K562 (cell line): ENCODE data around the gene MYMX. TPM values are rescaled to one million over a fixed set of nuclear protein-coding genes. Genes with fewer than 3 reads are reported as not detected.
A peak's percentile ranks its signal among the peaks of the same experiment; 100 is the strongest.

Experiments
- ADNP ChIP-seq: fragments of 200-800 bp; sonication (Bioruptor generic); IDR thresholded peaks from 2 replicates; pipeline ENCODE4 v1.6.1; 2016; ENCODE audit warnings: missing genetic modification characterization, missing compliant biosample characterization
- BRCA1 ChIP-seq, 2 experiments: fragments of 450-650 bp in 1 of 2; sonication (generic) in 1 of 2; formaldehyde crosslinking in 1 of 2; IDR thresholded peaks; 2 replicates each; pipeline versions ENCODE4 v1.5.0 to v1.6.1; 2017 to 2020; ENCODE audit warnings: mild to moderate bottlenecking in 1 of 2, missing genetic modification reagents in 1 of 2
- CBX8 ChIP-seq: fragments of 200-600 bp; sonication (generic); IDR thresholded peaks from 2 replicates; pipeline ENCODE4 v1.6.1; 2012; ENCODE audit warnings: borderline replicate concordance, mixed run types, low read depth, mild to moderate bottlenecking, moderate library complexity, mixed read lengths, low read length, control low read depth, inconsistent platforms; ENCODE audit not compliant: poor library complexity, severe bottlenecking; ENCODE audit errors: extremely low read depth
- CHD2 ChIP-seq: IDR thresholded peaks from 2 replicates; pipeline ENCODE4 v1.6.1; 2011; ENCODE audit warnings: low read depth, low read length
- FOXM1 ChIP-seq, 2 experiments: fragments of 450-650 bp in 1 of 2; sonication (generic) in 1 of 2; formaldehyde crosslinking in 1 of 2; IDR thresholded peaks; 2 replicates each; pipeline versions ENCODE4 v1.6.1 to v1.9.0; 2017 to 2022; ENCODE audit warnings: low read depth in 2 of 2, mild to moderate bottlenecking in 2 of 2, missing genetic modification reagents in 1 of 2, moderate library complexity in 1 of 2
- FUS ChIP-seq: fragments of 200-400 bp; formaldehyde crosslinking; optimal IDR thresholded peaks from 2 replicates; pipeline ENCODE3; 2017; ENCODE audit warnings: low read depth, low read length
- HDGF ChIP-seq: fragments of 450-650 bp; IDR thresholded peaks from 2 replicates; pipeline ENCODE4 v1.6.1; 2016
- IRF2 ChIP-seq: sonication (generic); formaldehyde crosslinking; IDR thresholded peaks from 2 replicates; pipeline ENCODE4 v1.8.1; 2022; ENCODE audit warnings: mild to moderate bottlenecking, missing genetic modification reagents
- MIER1 ChIP-seq: fragments of 450-650 bp; IDR thresholded peaks from 2 replicates; pipeline ENCODE4 v1.6.1; 2016; ENCODE audit warnings: antibody characterized with exemption, mild to moderate bottlenecking, low read depth
- MXI1 ChIP-seq: IDR thresholded peaks from 2 replicates; pipeline ENCODE4 v1.6.1; 2011; ENCODE audit warnings: low read depth, mild to moderate bottlenecking, improper control_type of control experiment, low read length
- PHTF2 ChIP-seq: fragments of 250-450 bp; sonication (Bioruptor Pico); IDR thresholded peaks from 2 replicates; pipeline ENCODE4 v1.5.0; 2021; ENCODE audit warnings: mild to moderate bottlenecking
- POU5F1 ChIP-seq: fragments of 150-350 bp; IDR thresholded peaks from 2 replicates; pipeline ENCODE4 v1.6.1; 2014; ENCODE audit warnings: borderline replicate concordance, low read length, low read depth, mild to moderate bottlenecking; ENCODE audit not compliant: partially characterized antibody
- RBM17 ChIP-seq: fragments of 200-400 bp; formaldehyde crosslinking; IDR thresholded peaks from 2 replicates; pipeline ENCODE4 v1.6.1; 2017; ENCODE audit warnings: low read depth, mild to moderate bottlenecking, low read length, borderline replicate concordance
- TRIM28 ChIP-seq: fragments of 450-650 bp; IDR thresholded peaks from 2 replicates; pipeline ENCODE4 v1.6.1; 2017
- ZKSCAN1 ChIP-seq: fragments of 150-350 bp; IDR thresholded peaks from 2 replicates; pipeline ENCODE4 v1.6.1; 2016; ENCODE audit warnings: low read depth, low read length
- ZNF232 ChIP-seq: sonication (generic); formaldehyde crosslinking; IDR thresholded peaks from 2 replicates; pipeline ENCODE4 v1.8.0; 2022; ENCODE audit warnings: mild to moderate bottlenecking, missing genetic modification reagents
- ZNF354B ChIP-seq: fragments of 250-450 bp; sonication (Bioruptor Pico); IDR thresholded peaks from 2 replicates; pipeline ENCODE4 v1.4.0; 2020
- ZNF431 ChIP-seq: sonication (generic); formaldehyde crosslinking; IDR thresholded peaks from 2 replicates; pipeline ENCODE4 v1.8.0; 2022; ENCODE audit warnings: mild to moderate bottlenecking, missing genetic modification reagents
- ZNF445 ChIP-seq: fragments of 250-450 bp; sonication (Bioruptor Pico); IDR thresholded peaks from 2 replicates; pipeline ENCODE4 v1.4.0; 2020; ENCODE audit warnings: low read depth, mild to moderate bottlenecking, moderate library complexity
- polyA plus RNA-seq, 8 experiments: library from polyadenylated mRNA; depleted of rRNA in 4 of 8; stranded (reverse) in 5 of 8; unstranded in 3 of 8; fragments of >200 nt; fragmentation: Nextera tagmentation in 2 of 8; fragmentation: Illumina TruSeq in 1 of 8; extraction: Ambion mirVana in 2 of 8; extraction: Trizol in 1 of 8; gene quantifications; 2 replicates each; pipeline versions ENCODE4 v1.2.1 to v1.2.3, GENCODE V29; 2011 to 2014; ENCODE audit warnings: inconsistent platforms in 1 of 8, missing spikeins in 1 of 8
- total RNA-seq, 7 experiments: library from RNA; depleted of rRNA in 6 of 7; stranded (reverse); fragments of >200 nt in 6 of 7; fragmentation: Illumina TruSeq in 2 of 7; extraction: Trizol in 2 of 7; gene quantifications; 2 replicates each; pipeline versions ENCODE4 v1.2.1 to v1.2.3, GENCODE V29; 2011 to 2021; ENCODE audit warnings: low replicate concordance in 1 of 7
- TF ChIP-seq, protein P1 (sequence below): fragments of 200-400 bp; formaldehyde crosslinking; IDR thresholded peaks from 2 replicates; pipeline ENCODE4 v1.6.1; 2017; ENCODE audit warnings: mild to moderate bottlenecking, low read depth, low read length, moderate library complexity
- TF ChIP-seq, protein P2 (sequence below), 2 experiments: IDR thresholded peaks; 2 replicates each; pipeline ENCODE4 v1.6.1; 2011; ENCODE audit warnings: borderline replicate concordance in 1 of 2, control low read depth in 1 of 2, low read depth in 1 of 2, low read length in 1 of 2, mild to moderate bottlenecking in 1 of 2, mixed read lengths in 1 of 2, moderate library complexity in 1 of 2; ENCODE audit not compliant: insufficient read depth in 1 of 2, insufficient read length in 1 of 2, poor library complexity in 1 of 2, severe bottlenecking in 1 of 2; ENCODE audit errors: extremely low read depth in 1 of 2
- TF ChIP-seq, protein P3 (sequence below): fragments of 250-450 bp; sonication (Bioruptor Pico); IDR thresholded peaks from 2 replicates; pipeline ENCODE4 v1.8.0; 2021; ENCODE audit warnings: moderate library complexity, mild to moderate bottlenecking, inconsistent platforms
- TF ChIP-seq, protein P4 (sequence below): fragments of 450-650 bp; formaldehyde crosslinking; IDR thresholded peaks from 2 replicates; pipeline ENCODE4 v1.4.0; 2020; ENCODE audit warnings: mild to moderate bottlenecking, moderate library complexity

The MYMX gene
- total and polyA plus RNA-seq, 9 of the 15 experiments (the other 6 are each of a cell fraction or from before 2014, with no cell fraction given) = 0.12 TPM; not detected in 8

DNA sequence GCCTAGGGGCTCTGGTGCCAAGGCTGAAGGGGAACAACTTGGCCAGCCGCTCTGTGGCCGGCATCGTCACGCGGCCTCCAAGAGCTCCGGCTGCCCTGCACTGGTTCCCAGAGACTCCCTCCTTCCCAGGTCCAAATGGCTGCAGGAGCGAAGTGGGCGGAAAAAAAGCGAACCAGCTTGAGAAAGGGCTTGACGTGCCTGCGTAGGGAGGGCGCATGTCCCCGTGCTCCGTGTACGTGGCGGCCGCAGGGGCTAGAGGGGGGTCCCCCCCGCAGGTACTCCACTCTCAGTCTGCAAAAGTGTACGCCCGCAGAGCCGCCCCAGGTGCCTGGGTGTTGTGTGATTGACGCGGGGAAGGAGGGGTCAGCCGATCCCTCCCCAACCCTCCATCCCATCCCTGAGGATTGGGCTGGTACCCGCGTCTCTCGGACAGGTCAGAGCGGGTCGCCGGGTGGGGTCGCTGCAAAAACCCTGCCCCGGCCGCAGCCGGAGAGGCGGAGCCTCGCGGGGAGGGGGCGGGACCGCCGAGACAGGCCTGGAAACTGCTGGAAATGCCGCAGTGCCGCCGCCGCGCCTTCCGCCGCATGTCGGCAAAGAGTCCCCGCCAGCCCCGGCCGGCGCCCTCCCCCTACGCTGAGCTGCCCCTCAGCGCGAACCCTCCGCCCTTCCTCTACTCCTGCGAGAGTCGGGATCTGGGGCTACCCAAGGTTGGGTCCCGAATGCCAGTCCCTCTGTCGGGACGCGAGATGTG lies 29.4 kb downstream of the MYMX start (continued):
- TF ChIP-seq, protein P1, sequence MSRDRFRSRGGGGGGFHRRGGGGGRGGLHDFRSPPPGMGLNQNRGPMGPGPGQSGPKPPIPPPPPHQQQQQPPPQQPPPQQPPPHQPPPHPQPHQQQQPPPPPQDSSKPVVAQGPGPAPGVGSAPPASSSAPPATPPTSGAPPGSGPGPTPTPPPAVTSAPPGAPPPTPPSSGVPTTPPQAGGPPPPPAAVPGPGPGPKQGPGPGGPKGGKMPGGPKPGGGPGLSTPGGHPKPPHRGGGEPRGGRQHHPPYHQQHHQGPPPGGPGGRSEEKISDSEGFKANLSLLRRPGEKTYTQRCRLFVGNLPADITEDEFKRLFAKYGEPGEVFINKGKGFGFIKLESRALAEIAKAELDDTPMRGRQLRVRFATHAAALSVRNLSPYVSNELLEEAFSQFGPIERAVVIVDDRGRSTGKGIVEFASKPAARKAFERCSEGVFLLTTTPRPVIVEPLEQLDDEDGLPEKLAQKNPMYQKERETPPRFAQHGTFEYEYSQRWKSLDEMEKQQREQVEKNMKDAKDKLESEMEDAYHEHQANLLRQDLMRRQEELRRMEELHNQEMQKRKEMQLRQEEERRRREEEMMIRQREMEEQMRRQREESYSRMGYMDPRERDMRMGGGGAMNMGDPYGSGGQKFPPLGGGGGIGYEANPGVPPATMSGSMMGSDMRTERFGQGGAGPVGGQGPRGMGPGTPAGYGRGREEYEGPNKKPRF = no peak
- TF ChIP-seq ZNF354B (no peak), ZNF232 (CRISPR knock-in tag) (no peak), ZNF445 (CRISPR knock-in tag) (no peak), IRF2 (CRISPR knock-in tag) (no peak), PHTF2 (CRISPR knock-in tag) (peak; percentile 22; the same call in 1 of the 2 replicates), TRIM28 (no peak), CBX8 (no peak), ZNF431 (CRISPR knock-in tag) (no peak; the same call in 1 of the 2 replicates), FUS (no peak), CHD2 (peak; percentile 87), RBM17 (no peak), FOXM1 (IDR thresholded peaks at IDR 0.05; ENCODE audit: low read depth) (no peak), FOXM1 (CRISPR knock-in tag; IDR thresholded peaks at IDR 0.05; ENCODE audit: low read depth) (no peak), POU5F1 (no peak), HDGF (no peak), MXI1 (0 out of 2 replicates have a peak, but pooled peaks have one; percentile 39), MIER1 (peak; percentile 93), BRCA1 (IDR thresholded peaks at IDR 0.05) (no peak), BRCA1 (CRISPR knock-in tag; IDR thresholded peaks at IDR 0.05) (no peak), ADNP (no peak), ZKSCAN1 (0 out of 2 replicates have a peak, but pooled peaks have one; percentile 53)
- TF ChIP-seq, protein P2, sequence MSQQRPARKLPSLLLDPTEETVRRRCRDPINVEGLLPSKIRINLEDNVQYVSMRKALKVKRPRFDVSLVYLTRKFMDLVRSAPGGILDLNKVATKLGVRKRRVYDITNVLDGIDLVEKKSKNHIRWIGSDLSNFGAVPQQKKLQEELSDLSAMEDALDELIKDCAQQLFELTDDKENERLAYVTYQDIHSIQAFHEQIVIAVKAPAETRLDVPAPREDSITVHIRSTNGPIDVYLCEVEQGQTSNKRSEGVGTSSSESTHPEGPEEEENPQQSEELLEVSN (IDR thresholded peaks at IDR 0.05; ENCODE audit: borderline replicate concordance in 1 of 2, extremely low read depth in 1 of 2, insufficient read depth in 1 of 2, insufficient read length in 1 of 2, low read depth in 1 of 2, low read length in 1 of 2, poor library complexity in 1 of 2, severe bottlenecking in 1 of 2) = peak in 1 of 2 experiments; percentile 13
- TF ChIP-seq, protein P3, sequence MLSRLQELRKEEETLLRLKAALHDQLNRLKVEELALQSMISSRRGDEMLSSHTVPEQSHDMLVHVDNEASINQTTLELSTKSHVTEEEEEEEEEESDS (CRISPR knock-in tag) = no peak
- TF ChIP-seq, protein P4, sequence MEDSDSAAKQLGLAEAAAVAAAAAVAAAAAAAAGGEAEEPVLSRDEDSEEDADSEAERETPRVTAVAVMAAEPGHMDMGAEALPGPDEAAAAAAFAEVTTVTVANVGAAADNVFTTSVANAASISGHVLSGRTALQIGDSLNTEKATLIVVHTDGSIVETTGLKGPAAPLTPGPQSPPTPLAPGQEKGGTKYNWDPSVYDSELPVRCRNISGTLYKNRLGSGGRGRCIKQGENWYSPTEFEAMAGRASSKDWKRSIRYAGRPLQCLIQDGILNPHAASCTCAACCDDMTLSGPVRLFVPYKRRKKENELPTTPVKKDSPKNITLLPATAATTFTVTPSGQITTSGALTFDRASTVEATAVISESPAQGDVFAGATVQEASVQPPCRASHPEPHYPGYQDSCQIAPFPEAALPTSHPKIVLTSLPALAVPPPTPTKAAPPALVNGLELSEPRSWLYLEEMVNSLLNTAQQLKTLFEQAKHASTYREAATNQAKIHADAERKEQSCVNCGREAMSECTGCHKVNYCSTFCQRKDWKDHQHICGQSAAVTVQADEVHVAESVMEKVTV = no peak
